Measurements from ENCODE around the gene FMO2. TPM values are rescaled to one million over a fixed set of nuclear protein-coding genes. Genes with fewer than 3 reads are reported as not detected.

FMO2 gene
- total RNA-seq, 2 donors from 2014 or later = not detected

DNA sequence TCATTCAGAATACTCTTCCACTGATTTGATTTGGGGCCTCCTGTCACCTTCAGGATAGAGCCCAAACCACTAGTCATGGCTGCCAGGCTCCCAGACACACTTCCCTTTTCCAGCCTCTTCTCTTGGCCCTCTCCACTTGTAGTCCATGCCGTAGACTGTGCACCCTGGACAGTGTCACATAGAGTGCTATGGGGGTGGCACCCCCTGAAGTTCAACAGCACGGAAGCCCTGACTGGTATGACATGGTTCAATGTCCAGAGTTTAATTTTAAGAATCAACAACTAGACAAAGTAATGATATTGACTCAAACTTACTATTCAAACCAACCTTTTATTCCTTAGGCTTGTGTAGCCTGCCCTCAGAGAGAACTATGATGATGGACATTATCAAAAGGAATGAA lies 22.3 kb downstream of the FMO2 start:
- 95% methylated on average over 2 of the region's 2 CpGs; no CpG with 5 or more reads in 1 of the 2 experiments for WGBS, 2 experiments (ENCODE audit: insufficient coverage in 1 of 2, insufficient read length in 1 of 2)
- H3K27ac ChIP-seq (ENCODE audit: low read depth, low read length) = no peak overlapping the region
- DNase-seq = no peak
- H3K36me3 ChIP-seq (ENCODE audit: control insufficient read depth, insufficient read depth, low read length) = no peaks in the 10 kb centered on the region
- no peaks in the 10 kb centered on the region for H3K9me3 ChIP-seq (ENCODE audit: control insufficient read depth, low read length)
- TF ChIP-seq, protein P1, sequence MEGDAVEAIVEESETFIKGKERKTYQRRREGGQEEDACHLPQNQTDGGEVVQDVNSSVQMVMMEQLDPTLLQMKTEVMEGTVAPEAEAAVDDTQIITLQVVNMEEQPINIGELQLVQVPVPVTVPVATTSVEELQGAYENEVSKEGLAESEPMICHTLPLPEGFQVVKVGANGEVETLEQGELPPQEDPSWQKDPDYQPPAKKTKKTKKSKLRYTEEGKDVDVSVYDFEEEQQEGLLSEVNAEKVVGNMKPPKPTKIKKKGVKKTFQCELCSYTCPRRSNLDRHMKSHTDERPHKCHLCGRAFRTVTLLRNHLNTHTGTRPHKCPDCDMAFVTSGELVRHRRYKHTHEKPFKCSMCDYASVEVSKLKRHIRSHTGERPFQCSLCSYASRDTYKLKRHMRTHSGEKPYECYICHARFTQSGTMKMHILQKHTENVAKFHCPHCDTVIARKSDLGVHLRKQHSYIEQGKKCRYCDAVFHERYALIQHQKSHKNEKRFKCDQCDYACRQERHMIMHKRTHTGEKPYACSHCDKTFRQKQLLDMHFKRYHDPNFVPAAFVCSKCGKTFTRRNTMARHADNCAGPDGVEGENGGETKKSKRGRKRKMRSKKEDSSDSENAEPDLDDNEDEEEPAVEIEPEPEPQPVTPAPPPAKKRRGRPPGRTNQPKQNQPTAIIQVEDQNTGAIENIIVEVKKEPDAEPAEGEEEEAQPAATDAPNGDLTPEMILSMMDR (conservative IDR thresholded peaks at IDR 0.05) = no peak
- Mint-ChIP-seq H3K4me3 (no peak overlapping the region), H3K9me3 (no peaks in the 10 kb centered on the region), H3K27me3 (ENCODE audit: insufficient read depth) (no peaks in the 10 kb centered on the region), H3K4me1 (peaks cover 4% of the 10 kb centered on the region), H3K27ac (no peak overlapping the region), H3K36me3 (ENCODE audit: low read depth) (no peaks in the 10 kb centered on the region)
- H3K9ac ChIP-seq (ENCODE audit: extremely low read depth, low read length, poor library complexity, severe bottlenecking) = no peak overlapping the region
- H3K4me1 ChIP-seq (ENCODE audit: control insufficient read depth, insufficient read depth, low read length) = no peaks in the 10 kb centered on the region
- no peaks in the 10 kb centered on the region for H3K27me3 ChIP-seq (ENCODE audit: control insufficient read depth, insufficient read depth, low read length, poor library complexity, severe bottlenecking)
- no peak overlapping the region for H3K4me3 ChIP-seq (ENCODE audit: low read length)

DNA sequence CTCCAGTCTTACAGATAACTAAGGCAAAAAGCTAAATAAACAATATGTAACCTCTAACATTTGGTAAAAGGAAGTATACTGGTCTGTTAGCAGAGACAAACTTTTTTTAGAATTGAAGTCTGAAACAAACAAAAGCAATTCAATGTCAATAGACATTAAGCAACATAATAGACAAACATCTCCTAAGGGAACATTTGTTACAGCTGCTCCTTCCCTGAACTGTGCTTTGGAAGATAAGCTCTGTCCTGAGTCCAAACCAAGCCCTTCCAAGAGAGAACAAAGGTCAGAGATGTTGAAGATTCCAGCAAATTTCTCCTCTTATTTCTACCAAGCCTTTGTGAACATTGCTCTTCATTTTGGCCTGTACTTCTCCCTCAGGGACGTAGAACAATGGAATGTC lies 25.3 kb downstream of the FMO2 start:
- Histone ChIP-seq H3K27me3 (ENCODE audit: control insufficient read depth, insufficient read depth, low read length, poor library complexity, severe bottlenecking) (no peaks in the 10 kb centered on the region), H3K4me3 (ENCODE audit: low read length) (no peak overlapping the region), H3K9ac (ENCODE audit: extremely low read depth, low read length, poor library complexity, severe bottlenecking) (no peak overlapping the region), H3K4me1 (ENCODE audit: control insufficient read depth, insufficient read depth, low read length) (no peaks in the 10 kb centered on the region), H3K27ac (ENCODE audit: low read depth, low read length) (no peak overlapping the region), H3K9me3 (ENCODE audit: control insufficient read depth, low read length) (no peaks in the 10 kb centered on the region), H3K36me3 (ENCODE audit: control insufficient read depth, insufficient read depth, low read length) (no peaks in the 10 kb centered on the region)
- no peaks in the 10 kb centered on the region for H3K36me3 Mint-ChIP-seq (ENCODE audit: low read depth)
- no peak for DNase-seq
- H3K27me3 Mint-ChIP-seq (ENCODE audit: insufficient read depth) = no peaks in the 10 kb centered on the region
- no peak overlapping the region for H3K4me3 Mint-ChIP-seq
- peaks cover 7% of the 10 kb centered on the region for H3K4me1 Mint-ChIP-seq
- TF ChIP-seq, protein P1 (conservative IDR thresholded peaks at IDR 0.05) = no peak
- no peak overlapping the region for H3K27ac Mint-ChIP-seq
- WGBS, 2 experiments (ENCODE audit: insufficient coverage in 1 of 2, insufficient read length in 1 of 2) = 55% methylated on average over 1 of the region's 1 CpG; no CpG with 5 or more reads in 1 of the 2 experiments
- no peaks in the 10 kb centered on the region for H3K9me3 Mint-ChIP-seq

DNA sequence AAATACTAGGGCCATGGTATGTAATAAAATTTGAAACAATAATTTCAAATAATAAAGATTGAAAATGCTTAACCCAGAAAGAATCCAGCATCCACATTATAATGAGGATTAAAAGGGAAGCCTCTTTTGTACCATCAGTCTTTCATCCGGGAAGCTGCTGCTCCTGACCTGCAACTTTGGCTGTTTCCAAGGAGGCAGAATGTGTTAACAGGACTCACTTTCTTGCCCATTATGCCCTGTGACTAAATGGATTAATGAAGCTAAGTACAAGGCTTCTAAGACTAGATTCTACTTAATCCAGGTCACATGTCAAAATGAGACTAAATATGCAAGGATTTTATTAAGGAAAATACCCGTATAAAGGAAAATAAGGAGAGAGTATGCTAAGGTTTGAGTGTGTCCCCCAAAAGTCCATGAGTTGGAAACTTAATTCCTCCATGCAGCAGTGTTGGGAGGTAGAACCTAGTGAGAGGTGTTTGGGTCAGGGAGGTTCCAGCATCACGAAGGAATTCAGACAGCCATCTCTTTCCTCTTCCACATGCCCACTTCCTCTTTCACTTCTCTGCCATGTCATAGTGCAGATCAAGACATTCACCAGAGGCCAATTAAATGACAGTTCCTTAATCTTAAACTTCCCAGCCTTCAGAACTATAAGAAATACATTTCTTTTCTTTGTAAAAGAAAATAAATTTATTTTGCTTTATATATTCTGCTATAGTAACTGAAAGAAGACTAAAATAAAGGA lies 27.7 kb downstream of the FMO2 start:
- no peaks in the 10 kb centered on the region for H3K4me1 ChIP-seq (ENCODE audit: control insufficient read depth, insufficient read depth, low read length)
- WGBS, 2 experiments (ENCODE audit: insufficient coverage in 1 of 2, insufficient read length in 1 of 2) = 85 to 100% methylated on average over 2 to 3 of the region's 3 CpGs
- no peak overlapping the region for H3K4me3 Mint-ChIP-seq
- H3K36me3 ChIP-seq (ENCODE audit: control insufficient read depth, insufficient read depth, low read length) = no peaks in the 10 kb centered on the region
- TF ChIP-seq, protein P1 (conservative IDR thresholded peaks at IDR 0.05) = no peak
- no peaks in the 10 kb centered on the region for H3K36me3 Mint-ChIP-seq (ENCODE audit: low read depth)
- no peak overlapping the region for H3K27ac ChIP-seq (ENCODE audit: low read depth, low read length)
- H3K9me3 ChIP-seq (ENCODE audit: control insufficient read depth, low read length) = peaks cover 2% of the 10 kb centered on the region
- H3K4me3 ChIP-seq (ENCODE audit: low read length) = no peak overlapping the region
- H3K9ac ChIP-seq (ENCODE audit: extremely low read depth, low read length, poor library complexity, severe bottlenecking) = no peak overlapping the region
- DNase-seq = no peak
- H3K27me3 Mint-ChIP-seq (ENCODE audit: insufficient read depth) = no peaks in the 10 kb centered on the region
- H3K27me3 ChIP-seq (ENCODE audit: control insufficient read depth, insufficient read depth, low read length, poor library complexity, severe bottlenecking) = no peaks in the 10 kb centered on the region
- H3K4me1 Mint-ChIP-seq = peaks cover 7% of the 10 kb centered on the region
- H3K27ac Mint-ChIP-seq = no peak overlapping the region
- H3K9me3 Mint-ChIP-seq = peaks cover under 1% of the 10 kb centered on the region

All from endodermal cell (in vitro differentiated cells).